ENCODE data around the gene HDAC1.

HDAC1 gene

DNA sequence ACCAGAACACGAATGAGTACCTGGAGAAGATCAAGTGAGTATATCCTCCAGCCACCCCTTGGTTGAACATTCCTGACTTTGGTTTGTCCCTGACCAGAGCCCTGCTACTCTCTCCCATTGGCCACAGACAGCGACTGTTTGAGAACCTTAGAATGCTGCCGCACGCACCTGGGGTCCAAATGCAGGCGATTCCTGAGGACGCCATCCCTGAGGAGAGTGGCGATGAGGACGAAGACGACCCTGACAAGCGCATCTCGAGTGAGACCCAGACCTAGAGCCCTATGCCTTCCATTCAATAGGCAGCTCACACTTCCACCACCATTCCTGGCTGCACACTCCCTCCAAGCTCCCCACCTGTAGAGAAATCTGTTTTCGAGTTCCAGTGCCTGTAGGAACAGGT, 39.7 kb downstream of the HDAC1 start:
- H2BK12ac ChIP-seq (ENCODE audit: low read length) = peak overlapping the region; percentile 29
- H4K12ac ChIP-seq (ENCODE audit: low read depth, low read length) = no peak overlapping the region
- H2BK120ac ChIP-seq (ENCODE audit: insufficient read depth, low read length, poor library complexity) = no peak overlapping the region
- no CpG with 5 or more reads among the region's 12 CpGs for WGBS (ENCODE audit: extremely low coverage, insufficient coverage, insufficient read length)
- H3K9me3 ChIP-seq (ENCODE audit: insufficient read depth, low read depth, low read length) = no peaks in the 10 kb centered on the region
- no peak overlapping the region for H3K9ac ChIP-seq (ENCODE audit: low read length)
- H2AK5ac ChIP-seq (ENCODE audit: low read length) = no peak overlapping the region
- no peak for DNase-seq
- H3K36me3 ChIP-seq (ENCODE audit: control insufficient read depth in 1 of 2, insufficient read depth in 2 of 2, low read length in 2 of 2) = peaks cover 47 to 68% of the 10 kb centered on the region in 2 experiments
- no peak overlapping the region for H3K4ac ChIP-seq (ENCODE audit: low read depth, low read length)
- no peak overlapping the region for H3K14ac ChIP-seq (ENCODE audit: low read length)
- H3K27me3 ChIP-seq (ENCODE audit: insufficient read depth, low read length) = no peaks in the 10 kb centered on the region
- no peak overlapping the region for H3K4me3 ChIP-seq (ENCODE audit: low read depth, low read length)
- H4K8ac ChIP-seq (ENCODE audit: low read depth, low read length) = no peak overlapping the region
- peaks cover 16% of the 10 kb centered on the region for H3K79me2 ChIP-seq (ENCODE audit: control insufficient read depth, insufficient read depth, low read length, poor library complexity)
- peak overlapping the region; percentile 82 for H3K27ac ChIP-seq (ENCODE audit: low read depth, low read length)
- H3K18ac ChIP-seq (ENCODE audit: low read length) = peak overlapping the region; percentile 39
- H3K4me1 ChIP-seq (ENCODE audit: control insufficient read depth in 1 of 2, insufficient read depth in 2 of 2, low read length in 2 of 2) = peaks cover 25 to 28% of the 10 kb centered on the region in 2 experiments
- H2AFZ ChIP-seq (ENCODE audit: insufficient read depth, low read length, poor library complexity) = no peak overlapping the region
- H2BK5ac ChIP-seq (ENCODE audit: low read depth, low read length, poor library complexity) = no peak overlapping the region
- H3K23ac ChIP-seq (ENCODE audit: low read length) = no peak overlapping the region
- peak overlapping the region; percentile 14 for H4K91ac ChIP-seq (ENCODE audit: low read depth, low read length)
- no peak overlapping the region for H3K4me2 ChIP-seq (ENCODE audit: low read length)
- peaks cover 19% of the 10 kb centered on the region for H3K79me1 ChIP-seq (ENCODE audit: low read length)

GRCh38 chr1:32332290-32333079, 40.6 kb downstream of the HDAC1 start:
- H3K4me2 ChIP-seq (ENCODE audit: low read length) = peak overlapping the region; percentile 33
- H2BK12ac ChIP-seq (ENCODE audit: low read length) = peak overlapping the region; percentile 15
- H4K8ac ChIP-seq (ENCODE audit: low read depth, low read length) = peak overlapping the region; percentile 61
- peaks cover 16% of the 10 kb centered on the region for H3K79me2 ChIP-seq (ENCODE audit: control insufficient read depth, insufficient read depth, low read length, poor library complexity)
- peaks cover 39 to 60% of the 10 kb centered on the region in 2 experiments for H3K36me3 ChIP-seq (ENCODE audit: control insufficient read depth in 1 of 2, insufficient read depth in 2 of 2, low read length in 2 of 2)
- peak overlapping the region; percentile 49 for H2AK5ac ChIP-seq (ENCODE audit: low read length)
- H3K79me1 ChIP-seq (ENCODE audit: low read length) = peaks cover 20% of the 10 kb centered on the region
- no peaks in the 10 kb centered on the region for H3K27me3 ChIP-seq (ENCODE audit: insufficient read depth, low read length)
- peak overlapping the region; percentile 76 for H3K18ac ChIP-seq (ENCODE audit: low read length)
- no peaks in the 10 kb centered on the region for H3K9me3 ChIP-seq (ENCODE audit: insufficient read depth, low read depth, low read length)
- H4K91ac ChIP-seq (ENCODE audit: low read depth, low read length) = peak overlapping the region; percentile 53
- H2BK5ac ChIP-seq (ENCODE audit: low read depth, low read length, poor library complexity) = peak overlapping the region; percentile 67
- H3K4me3 ChIP-seq (ENCODE audit: low read depth, low read length) = no peak overlapping the region
- H3K23ac ChIP-seq (ENCODE audit: low read length) = no peak overlapping the region
- no peak overlapping the region for H4K12ac ChIP-seq (ENCODE audit: low read depth, low read length)
- H3K14ac ChIP-seq (ENCODE audit: low read length) = peak overlapping the region; percentile 17
- DNase-seq = peak; percentile 66 to 73
- no peak overlapping the region for H3K9ac ChIP-seq (ENCODE audit: low read length)
- peak overlapping the region; percentile 28 for H3K4ac ChIP-seq (ENCODE audit: low read depth, low read length)
- no peak overlapping the region for H2AFZ ChIP-seq (ENCODE audit: insufficient read depth, low read length, poor library complexity)
- peak overlapping the region; percentile 82 for H3K27ac ChIP-seq (ENCODE audit: low read depth, low read length)
- H2BK120ac ChIP-seq (ENCODE audit: insufficient read depth, low read length, poor library complexity) = no peak overlapping the region
- WGBS (ENCODE audit: extremely low coverage, insufficient coverage, insufficient read length) = no CpG with 5 or more reads among the region's 3 CpGs
- peaks cover 34 to 38% of the 10 kb centered on the region in 2 experiments for H3K4me1 ChIP-seq (ENCODE audit: control insufficient read depth in 1 of 2, insufficient read depth in 2 of 2, low read length in 2 of 2)

DNA sequence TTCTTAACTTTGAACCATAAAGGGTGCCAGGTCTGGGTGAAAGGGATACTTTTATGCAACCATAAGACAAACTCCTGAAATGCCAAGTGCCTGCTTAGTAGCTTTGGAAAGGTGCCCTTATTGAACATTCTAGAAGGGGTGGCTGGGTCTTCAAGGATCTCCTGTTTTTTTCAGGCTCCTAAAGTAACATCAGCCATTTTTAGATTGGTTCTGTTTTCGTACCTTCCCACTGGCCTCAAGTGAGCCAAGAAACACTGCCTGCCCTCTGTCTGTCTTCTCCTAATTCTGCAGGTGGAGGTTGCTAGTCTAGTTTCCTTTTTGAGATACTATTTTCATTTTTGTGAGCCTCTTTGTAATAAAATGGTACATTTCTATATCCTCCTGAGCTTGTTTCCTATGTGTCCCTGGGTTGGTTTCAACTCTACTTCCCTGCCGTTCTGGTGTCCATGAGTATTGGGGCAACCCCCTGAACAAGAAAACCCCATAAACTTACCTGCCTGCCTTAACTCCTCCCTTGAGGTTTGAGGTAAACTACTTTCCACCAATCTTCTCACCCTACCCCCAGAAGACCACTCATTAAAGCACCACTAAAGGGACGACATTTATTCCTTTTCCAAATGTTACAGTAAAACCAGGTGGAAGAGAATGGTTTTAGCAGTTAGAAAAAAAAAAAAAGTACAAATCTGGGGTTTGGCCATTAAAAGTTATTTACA, 41.5 kb downstream of the HDAC1 start:
- Histone ChIP-seq H3K14ac (ENCODE audit: low read length) (no peak overlapping the region), H2AK5ac (ENCODE audit: low read length) (no peak overlapping the region), H3K79me1 (ENCODE audit: low read length) (peaks cover 20% of the 10 kb centered on the region), H2BK5ac (ENCODE audit: low read depth, low read length, poor library complexity) (no peak overlapping the region), H3K27me3 (ENCODE audit: insufficient read depth, low read length) (no peaks in the 10 kb centered on the region), H3K23ac (ENCODE audit: low read length) (no peak overlapping the region), H3K18ac (ENCODE audit: low read length) (no peak overlapping the region), H2AFZ (ENCODE audit: insufficient read depth, low read length, poor library complexity) (no peak overlapping the region), H3K4me3 (ENCODE audit: low read depth, low read length) (no peak overlapping the region), H4K8ac (ENCODE audit: low read depth, low read length) (no peak overlapping the region), H2BK12ac (ENCODE audit: low read length) (no peak overlapping the region), H3K4me2 (ENCODE audit: low read length) (peak overlapping the region; percentile 25), H3K4me1 (ENCODE audit: control insufficient read depth in 1 of 2, insufficient read depth in 2 of 2, low read length in 2 of 2) (peaks cover 44 to 46% of the 10 kb centered on the region in 2 experiments), H3K4ac (ENCODE audit: low read depth, low read length) (no peak overlapping the region), H3K79me2 (ENCODE audit: control insufficient read depth, insufficient read depth, low read length, poor library complexity) (peaks cover 16% of the 10 kb centered on the region), H2BK120ac (ENCODE audit: insufficient read depth, low read length, poor library complexity) (no peak overlapping the region), H3K27ac (ENCODE audit: low read depth, low read length) (no peak overlapping the region), H4K12ac (ENCODE audit: low read depth, low read length) (no peak overlapping the region), H3K9ac (ENCODE audit: low read length) (no peak overlapping the region), H4K91ac (ENCODE audit: low read depth, low read length) (no peak overlapping the region), H3K36me3 (ENCODE audit: control insufficient read depth in 1 of 2, insufficient read depth in 2 of 2, low read length in 2 of 2) (peaks cover 37 to 55% of the 10 kb centered on the region in 2 experiments), H3K9me3 (ENCODE audit: insufficient read depth, low read depth, low read length) (no peaks in the 10 kb centered on the region)
- no CpG with 5 or more reads among the region's 3 CpGs for WGBS (ENCODE audit: extremely low coverage, insufficient coverage, insufficient read length)
- no peak for DNase-seq

GRCh38 chr1:32334274-32334861, 42.5 kb downstream of the HDAC1 start:
- H2AK5ac ChIP-seq (ENCODE audit: low read length) = no peak overlapping the region
- peaks cover 51 to 56% of the 10 kb centered on the region in 2 experiments for H3K4me1 ChIP-seq (ENCODE audit: control insufficient read depth in 1 of 2, insufficient read depth in 2 of 2, low read length in 2 of 2)
- H2BK12ac ChIP-seq (ENCODE audit: low read length) = no peak overlapping the region
- H4K91ac ChIP-seq (ENCODE audit: low read depth, low read length) = no peak overlapping the region
- peaks cover 28% of the 10 kb centered on the region for H3K79me1 ChIP-seq (ENCODE audit: low read length)
- no peak overlapping the region for H3K27ac ChIP-seq (ENCODE audit: low read depth, low read length)
- H3K18ac ChIP-seq (ENCODE audit: low read length) = no peak overlapping the region
- peak overlapping the region; percentile 96 for H3K9ac ChIP-seq (ENCODE audit: low read length)
- H3K9me3 ChIP-seq (ENCODE audit: insufficient read depth, low read depth, low read length) = no peaks in the 10 kb centered on the region
- peak overlapping the region; percentile 76 for H3K4me2 ChIP-seq (ENCODE audit: low read length)
- H3K14ac ChIP-seq (ENCODE audit: low read length) = no peak overlapping the region
- peak overlapping the region; percentile 96 for H3K4me3 ChIP-seq (ENCODE audit: low read depth, low read length)
- peak overlapping the region; percentile 87 for H3K4ac ChIP-seq (ENCODE audit: low read depth, low read length)
- no peaks in the 10 kb centered on the region for H3K27me3 ChIP-seq (ENCODE audit: insufficient read depth, low read length)
- no peak overlapping the region for H4K8ac ChIP-seq (ENCODE audit: low read depth, low read length)
- no peak overlapping the region for H4K12ac ChIP-seq (ENCODE audit: low read depth, low read length)
- no peak overlapping the region for H3K23ac ChIP-seq (ENCODE audit: low read length)
- peaks cover 16% of the 10 kb centered on the region for H3K79me2 ChIP-seq (ENCODE audit: control insufficient read depth, insufficient read depth, low read length, poor library complexity)
- no peak for DNase-seq
- H2BK5ac ChIP-seq (ENCODE audit: low read depth, low read length, poor library complexity) = no peak overlapping the region
- H3K36me3 ChIP-seq (ENCODE audit: control insufficient read depth in 1 of 2, insufficient read depth in 2 of 2, low read length in 2 of 2) = peaks cover 34 to 46% of the 10 kb centered on the region in 2 experiments
- no peak overlapping the region for H2BK120ac ChIP-seq (ENCODE audit: insufficient read depth, low read length, poor library complexity)
- H2AFZ ChIP-seq (ENCODE audit: insufficient read depth, low read length, poor library complexity) = no peak overlapping the region
- no CpG with 5 or more reads among the region's 9 CpGs for WGBS (ENCODE audit: extremely low coverage, insufficient coverage, insufficient read length)
